KMS-11 (cell line): ENCODE results near the gene EXOC3L4.

Experiments
- H2AFZ ChIP-seq: fragments of 200-600 bp; sonication (generic); 2 replicates; pipeline ENCODE4 v1.6.1; 2016; ENCODE audit warnings: antibody characterized with exemption, mixed run types, low read depth
- H3K27ac ChIP-seq: fragments of 200-600 bp; sonication (generic); 2 replicates; pipeline ENCODE4 v1.6.1; 2016; ENCODE audit warnings: mild to moderate bottlenecking, mixed run types
- H3K27me3 ChIP-seq: fragments of 200-600 bp; sonication (generic); 2 replicates; pipeline ENCODE4 v1.6.1; 2017; ENCODE audit warnings: mild to moderate bottlenecking, low read depth, mixed run types, moderate library complexity; ENCODE audit not compliant: insufficient read depth
- H3K36me3 ChIP-seq: fragments of 200-600 bp; sonication (generic); 2 replicates; pipeline ENCODE4 v1.6.1; 2017; ENCODE audit warnings: mild to moderate bottlenecking, mixed run types; ENCODE audit not compliant: insufficient read depth
- H3K4me1 ChIP-seq: fragments of 200-600 bp; sonication (generic); 2 replicates; pipeline ENCODE4 v1.6.1; 2016; ENCODE audit warnings: mild to moderate bottlenecking, low read depth, mixed run types; ENCODE audit not compliant: poor library complexity, severe bottlenecking
- H3K4me2 ChIP-seq: fragments of 200-600 bp; sonication (generic); 2 replicates; pipeline ENCODE4 v1.7.0; 2016; ENCODE audit warnings: mild to moderate bottlenecking, mixed run types
- H3K4me3 ChIP-seq: fragments of 200-600 bp; sonication (generic); IDR thresholded peaks from 2 replicates; pipeline ENCODE4 v1.6.1; 2017; ENCODE audit warnings: low read depth, low read length, mixed read lengths; ENCODE audit not compliant: insufficient read depth
- H3K79me2 ChIP-seq: fragments of 200-600 bp; sonication (generic); 2 replicates; pipeline ENCODE4 v1.6.1; 2016; ENCODE audit warnings: low read depth, mixed run types; ENCODE audit not compliant: insufficient read depth
- H3K9ac ChIP-seq: fragments of 200-600 bp; sonication (generic); 2 replicates; pipeline ENCODE4 v1.6.1; 2016; ENCODE audit warnings: mild to moderate bottlenecking, mixed run types
- H4K20me1 ChIP-seq: fragments of 200-600 bp; sonication (generic); 2 replicates; pipeline ENCODE4 v1.6.1; 2016; ENCODE audit warnings: mild to moderate bottlenecking, mixed run types; ENCODE audit not compliant: insufficient read depth
- TF ChIP-seq, protein P1 (sequence below): fragments of 200-600 bp; sonication (generic); conservative IDR thresholded peaks from 2 replicates; pipeline ENCODE4 v1.6.1; 2017; ENCODE audit warnings: low read depth, mild to moderate bottlenecking, antibody characterized with exemption, low read length, moderate library complexity, mixed read lengths

Gene EXOC3L4

DNA sequence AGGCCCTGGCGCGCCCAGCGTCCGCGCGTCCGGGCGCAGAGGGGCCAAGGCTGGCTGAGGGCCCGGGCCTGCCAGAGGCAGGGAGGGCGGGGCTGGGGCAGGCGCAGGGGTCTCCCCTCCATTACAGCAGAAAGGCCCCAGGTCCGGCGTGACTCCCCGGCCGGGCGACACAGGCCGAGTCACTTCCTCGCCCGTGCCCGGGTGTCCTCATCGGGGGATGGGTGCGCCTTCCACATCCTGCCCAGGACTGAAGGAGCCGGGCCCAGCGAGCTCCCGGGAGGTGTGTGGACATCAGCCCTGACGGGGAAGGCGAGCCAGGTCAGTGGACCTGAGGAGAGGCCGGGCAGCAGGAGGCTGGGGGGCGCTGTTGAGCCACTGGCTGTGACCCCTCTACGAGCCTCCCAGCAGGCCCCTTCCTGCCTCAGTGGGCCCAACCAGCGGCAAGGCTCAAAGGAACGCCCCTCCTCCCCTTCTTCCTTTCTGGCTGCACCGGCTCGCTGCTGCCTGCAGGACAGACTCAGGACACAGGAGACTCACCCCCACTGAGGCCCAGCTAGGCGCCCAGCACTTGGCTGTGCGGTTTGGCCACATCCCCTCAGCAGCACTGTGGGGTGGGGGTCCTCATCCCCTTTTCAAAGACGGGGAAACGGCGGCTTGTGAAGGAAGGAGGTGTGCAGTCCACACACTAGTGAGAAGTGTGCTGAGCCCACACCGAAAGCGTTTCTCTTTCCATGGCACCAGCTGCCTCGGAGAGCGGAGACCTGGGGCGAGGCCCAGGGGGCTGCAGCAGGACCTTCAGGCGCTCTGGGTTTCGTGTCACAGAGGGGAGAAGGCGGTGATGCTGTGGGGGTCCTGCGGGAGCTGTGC, 29.3 kb downstream of the EXOC3L4 start:
- TF ChIP-seq, protein P1, sequence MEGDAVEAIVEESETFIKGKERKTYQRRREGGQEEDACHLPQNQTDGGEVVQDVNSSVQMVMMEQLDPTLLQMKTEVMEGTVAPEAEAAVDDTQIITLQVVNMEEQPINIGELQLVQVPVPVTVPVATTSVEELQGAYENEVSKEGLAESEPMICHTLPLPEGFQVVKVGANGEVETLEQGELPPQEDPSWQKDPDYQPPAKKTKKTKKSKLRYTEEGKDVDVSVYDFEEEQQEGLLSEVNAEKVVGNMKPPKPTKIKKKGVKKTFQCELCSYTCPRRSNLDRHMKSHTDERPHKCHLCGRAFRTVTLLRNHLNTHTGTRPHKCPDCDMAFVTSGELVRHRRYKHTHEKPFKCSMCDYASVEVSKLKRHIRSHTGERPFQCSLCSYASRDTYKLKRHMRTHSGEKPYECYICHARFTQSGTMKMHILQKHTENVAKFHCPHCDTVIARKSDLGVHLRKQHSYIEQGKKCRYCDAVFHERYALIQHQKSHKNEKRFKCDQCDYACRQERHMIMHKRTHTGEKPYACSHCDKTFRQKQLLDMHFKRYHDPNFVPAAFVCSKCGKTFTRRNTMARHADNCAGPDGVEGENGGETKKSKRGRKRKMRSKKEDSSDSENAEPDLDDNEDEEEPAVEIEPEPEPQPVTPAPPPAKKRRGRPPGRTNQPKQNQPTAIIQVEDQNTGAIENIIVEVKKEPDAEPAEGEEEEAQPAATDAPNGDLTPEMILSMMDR: no peak; the same call in 1 of the 2 replicates
- Histone ChIP-seq H3K4me1 (no peaks in the 10 kb centered on the region), H3K36me3 (no peaks in the 10 kb centered on the region), H3K4me2 (peak overlapping the region; percentile 39), H4K20me1 (no peaks in the 10 kb centered on the region), H2AFZ (peak overlapping the region; percentile 34; the same call in 1 of the 2 replicates), H3K27ac (no peak overlapping the region), H3K27me3 (no peaks in the 10 kb centered on the region), H3K4me3 (no peak overlapping the region), H3K79me2 (no peaks in the 10 kb centered on the region), H3K9ac (peak overlapping the region; percentile 66; the same call in 1 of the 2 replicates)

DNA sequence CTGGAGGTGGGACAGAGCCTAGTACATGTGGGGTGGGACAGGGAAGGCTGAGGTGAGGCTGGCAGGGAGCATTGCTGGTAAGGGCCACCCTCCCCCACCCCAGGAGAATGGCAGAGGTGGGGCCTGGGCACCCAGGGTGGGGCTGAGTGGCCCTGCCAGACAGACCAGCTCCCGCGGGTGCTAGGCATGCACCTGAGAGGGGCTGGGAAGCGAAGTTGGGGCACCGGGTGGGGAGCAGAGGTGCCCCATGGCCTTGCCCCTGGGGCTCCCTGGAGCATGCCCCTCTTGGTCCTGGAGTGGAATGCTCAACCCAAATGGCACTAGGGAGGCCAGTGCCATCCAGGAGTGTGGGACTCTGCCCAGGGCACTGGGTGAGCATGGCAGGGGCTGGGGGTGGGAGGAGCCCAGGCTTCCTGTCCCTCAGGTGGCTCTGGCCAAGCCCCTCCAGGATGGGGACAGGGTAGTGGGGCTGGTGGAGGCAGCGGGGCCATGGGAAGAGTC, 30.0 kb downstream of the EXOC3L4 start:
- Histone ChIP-seq H3K27ac (no peak overlapping the region), H3K36me3 (no peaks in the 10 kb centered on the region), H3K79me2 (no peaks in the 10 kb centered on the region), H3K27me3 (no peaks in the 10 kb centered on the region), H2AFZ (no peak overlapping the region), H3K4me1 (no peaks in the 10 kb centered on the region), H3K9ac (no peak overlapping the region), H3K4me3 (no peak overlapping the region), H4K20me1 (no peaks in the 10 kb centered on the region), H3K4me2 (peak overlapping the region; percentile 39; the same call in 1 of the 2 replicates)
- TF ChIP-seq, protein P1: no peak

DNA sequence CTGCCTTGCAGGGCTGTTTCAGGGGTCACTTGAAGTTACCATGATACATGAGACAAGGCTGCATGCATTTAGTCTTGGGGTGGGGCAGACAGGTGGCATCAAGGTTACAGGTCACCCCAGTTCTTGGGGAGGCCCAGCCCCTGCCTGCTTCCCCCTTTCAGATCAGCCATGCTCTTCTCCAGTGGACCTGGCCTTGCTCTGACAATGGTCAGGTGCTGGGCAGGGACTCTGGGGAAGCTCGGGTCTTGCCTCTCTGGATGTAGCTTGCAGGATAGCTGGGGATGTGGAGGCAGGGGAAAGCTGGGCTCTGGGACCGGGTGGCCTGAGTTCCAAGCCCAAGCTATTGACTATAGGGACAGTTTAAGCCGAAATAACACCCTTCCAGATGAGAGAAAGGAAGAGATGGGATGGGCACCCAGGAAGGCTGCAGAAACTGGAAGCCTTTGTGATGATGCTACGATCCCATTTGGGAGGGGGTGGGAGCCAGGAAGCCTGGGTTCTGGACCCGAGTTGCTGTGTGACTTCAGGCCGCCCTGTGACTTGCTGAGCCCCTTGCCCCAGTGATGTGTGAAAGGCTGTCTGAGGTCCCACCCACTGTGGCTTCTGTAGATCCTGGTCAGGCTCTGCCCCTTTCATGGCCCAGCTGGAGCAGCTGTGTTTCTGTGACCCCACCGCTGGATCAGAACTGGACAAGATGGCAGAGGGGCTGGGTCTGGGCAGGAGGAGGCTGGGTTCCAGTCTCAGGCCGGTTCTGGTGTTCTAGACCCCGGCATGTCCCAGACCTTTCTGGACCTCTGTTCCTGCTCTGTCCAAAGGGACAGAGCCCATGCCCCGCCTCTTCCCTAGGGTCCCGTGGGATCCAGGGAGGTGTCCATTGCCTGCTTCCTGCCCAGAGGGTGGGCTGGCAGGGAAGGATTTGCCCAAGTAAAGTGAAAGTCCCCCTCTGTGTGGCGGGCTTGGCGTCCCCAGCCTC, 30.9 kb downstream of the EXOC3L4 start:
- Histone ChIP-seq H3K4me2 (no peak overlapping the region), H3K27ac (no peak overlapping the region), H3K4me1 (no peaks in the 10 kb centered on the region), H3K27me3 (no peaks in the 10 kb centered on the region), H3K36me3 (no peaks in the 10 kb centered on the region), H4K20me1 (no peaks in the 10 kb centered on the region), H3K9ac (no peak overlapping the region), H3K4me3 (no peak overlapping the region), H2AFZ (no peak overlapping the region), H3K79me2 (no peaks in the 10 kb centered on the region)
- TF ChIP-seq, protein P1: no peak

DNA sequence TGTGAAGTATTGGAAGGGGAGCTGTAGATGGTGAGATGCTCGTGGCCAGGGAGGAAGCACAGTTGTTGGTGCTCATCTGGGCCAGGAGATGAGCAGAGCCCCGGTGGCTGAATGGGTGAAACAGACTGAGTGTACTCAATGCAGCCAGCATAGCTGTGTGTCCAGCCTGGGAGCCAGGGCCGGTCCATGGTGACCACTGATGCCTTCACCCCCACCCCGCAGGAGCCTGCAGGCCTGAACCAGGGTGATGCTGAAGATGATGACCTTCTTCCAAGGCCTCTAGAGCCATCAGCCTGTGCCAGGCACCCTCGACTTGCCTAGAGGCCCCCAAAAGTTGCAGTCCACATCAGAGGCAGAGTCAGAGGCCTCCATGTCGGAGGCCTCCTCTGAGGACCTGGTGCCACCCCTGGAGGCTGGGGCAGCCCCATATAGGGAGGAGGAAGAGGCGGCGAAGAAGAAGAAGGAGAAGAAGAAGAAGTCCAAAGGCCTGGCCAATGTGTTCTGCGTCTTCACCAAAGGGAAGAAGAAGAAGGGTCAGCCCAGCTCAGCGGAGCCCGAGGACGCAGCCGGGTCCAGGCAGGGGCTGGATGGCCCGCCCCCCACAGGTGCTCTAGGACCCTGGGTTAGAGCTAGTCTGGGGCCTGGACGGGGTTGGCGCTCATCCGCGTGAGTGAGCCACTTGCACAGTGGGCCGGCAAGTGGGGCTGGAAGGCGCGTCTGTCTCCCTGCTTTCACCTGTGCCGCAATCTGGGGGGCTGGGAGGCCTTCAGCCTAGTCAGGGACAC, 31.8 kb downstream of the EXOC3L4 start:
- H3K4me3 ChIP-seq: no peak overlapping the region
- H3K9ac ChIP-seq: no peak overlapping the region
- TF ChIP-seq, protein P1: no peak
- no peaks in the 10 kb centered on the region for H4K20me1 ChIP-seq
- H3K27me3 ChIP-seq: no peaks in the 10 kb centered on the region
- H3K79me2 ChIP-seq: no peaks in the 10 kb centered on the region
- no peaks in the 10 kb centered on the region for H3K4me1 ChIP-seq
- no peak overlapping the region for H3K4me2 ChIP-seq
- H3K36me3 ChIP-seq: no peaks in the 10 kb centered on the region
- H2AFZ ChIP-seq: no peak overlapping the region
- H3K27ac ChIP-seq: no peak overlapping the region
